ENCODE measurements around the gene ZRSR2. TPM values are rescaled to one million over a fixed set of nuclear protein-coding genes. Genes with fewer than 3 reads are reported as not detected.
"Not testable (repeated sequence)": the region's sequence is repeated elsewhere in the genome, so short reads cannot be mapped to it uniquely, and the experiment has no call there.

The ZRSR2 gene
- total RNA-seq, 1 experiment from 2014 or later: 3.0 TPM

DNA sequence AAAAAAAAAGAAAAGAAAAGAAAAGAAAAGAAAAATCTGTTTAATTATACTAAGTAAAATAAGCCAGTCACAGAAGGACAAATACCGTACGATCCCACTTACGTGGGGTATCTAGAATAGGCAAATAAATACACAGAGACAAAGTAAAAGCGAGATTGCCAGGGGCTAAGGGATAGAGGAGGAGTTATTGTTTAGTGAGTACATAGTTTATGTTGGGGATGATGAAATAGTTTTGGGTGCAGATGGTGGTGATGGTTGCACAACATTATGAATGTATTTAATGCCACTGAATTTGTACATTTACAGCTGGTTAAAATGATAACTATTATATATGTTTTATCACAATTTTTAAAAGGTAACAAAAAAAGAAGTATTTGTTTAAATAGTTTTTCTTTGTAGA is 45.1 kb upstream of the ZRSR2 start:
- POLR2A ChIA-PET: no interaction called here
- DNase-seq (ENCODE audit: low read depth, low spot score) (no peak), ATAC-seq (no peak)
- in situ Hi-C loops (cut with HindIII; ENCODE audit: low pct_unique_long_range_greater_than_20kb, low sequenced_read_pairs): no loop called here
- Histone ChIP-seq H3K9me3 (ENCODE audit: control insufficient read depth, insufficient read depth, low read depth, low read length) (no peaks in the 10 kb centered on the region), H3K4me1 (ENCODE audit: control insufficient read depth, insufficient read depth, low read length) (no peaks in the 10 kb centered on the region), H3K36me3 (ENCODE audit: control insufficient read depth, insufficient read depth, low read length) (no peaks in the 10 kb centered on the region), H3K4me3 (ENCODE audit: low read depth in 2 of 2, low read length in 2 of 2) (no peak overlapping the region), H3K27ac (ENCODE audit: low read length) (no peak overlapping the region), H3K27me3 (ENCODE audit: control insufficient read depth, insufficient read depth, low read length) (no peaks in the 10 kb centered on the region)
- BruUV-seq (replicated peaks): no TSS peak
- intact Hi-C loops (cut with micrococcal nuclease; ENCODE audit: unreplicated experiment): no loop called here
- TF ChIP-seq TCF7L2 (IDR thresholded peaks at IDR 0.05; ENCODE audit: low read depth, low read length) (no peak), SIN3A (IDR thresholded peaks at IDR 0.05; ENCODE audit: borderline replicate concordance, insufficient read depth, low read depth, low read length) (no peak), POLR2AphosphoS5 (IDR thresholded peaks at IDR 0.05; ENCODE audit: low read depth, low read length) (no peak)
- TF ChIP-seq, protein P1, sequence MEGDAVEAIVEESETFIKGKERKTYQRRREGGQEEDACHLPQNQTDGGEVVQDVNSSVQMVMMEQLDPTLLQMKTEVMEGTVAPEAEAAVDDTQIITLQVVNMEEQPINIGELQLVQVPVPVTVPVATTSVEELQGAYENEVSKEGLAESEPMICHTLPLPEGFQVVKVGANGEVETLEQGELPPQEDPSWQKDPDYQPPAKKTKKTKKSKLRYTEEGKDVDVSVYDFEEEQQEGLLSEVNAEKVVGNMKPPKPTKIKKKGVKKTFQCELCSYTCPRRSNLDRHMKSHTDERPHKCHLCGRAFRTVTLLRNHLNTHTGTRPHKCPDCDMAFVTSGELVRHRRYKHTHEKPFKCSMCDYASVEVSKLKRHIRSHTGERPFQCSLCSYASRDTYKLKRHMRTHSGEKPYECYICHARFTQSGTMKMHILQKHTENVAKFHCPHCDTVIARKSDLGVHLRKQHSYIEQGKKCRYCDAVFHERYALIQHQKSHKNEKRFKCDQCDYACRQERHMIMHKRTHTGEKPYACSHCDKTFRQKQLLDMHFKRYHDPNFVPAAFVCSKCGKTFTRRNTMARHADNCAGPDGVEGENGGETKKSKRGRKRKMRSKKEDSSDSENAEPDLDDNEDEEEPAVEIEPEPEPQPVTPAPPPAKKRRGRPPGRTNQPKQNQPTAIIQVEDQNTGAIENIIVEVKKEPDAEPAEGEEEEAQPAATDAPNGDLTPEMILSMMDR (IDR thresholded peaks at IDR 0.05): no peak
- TF ChIP-seq, protein P2, sequence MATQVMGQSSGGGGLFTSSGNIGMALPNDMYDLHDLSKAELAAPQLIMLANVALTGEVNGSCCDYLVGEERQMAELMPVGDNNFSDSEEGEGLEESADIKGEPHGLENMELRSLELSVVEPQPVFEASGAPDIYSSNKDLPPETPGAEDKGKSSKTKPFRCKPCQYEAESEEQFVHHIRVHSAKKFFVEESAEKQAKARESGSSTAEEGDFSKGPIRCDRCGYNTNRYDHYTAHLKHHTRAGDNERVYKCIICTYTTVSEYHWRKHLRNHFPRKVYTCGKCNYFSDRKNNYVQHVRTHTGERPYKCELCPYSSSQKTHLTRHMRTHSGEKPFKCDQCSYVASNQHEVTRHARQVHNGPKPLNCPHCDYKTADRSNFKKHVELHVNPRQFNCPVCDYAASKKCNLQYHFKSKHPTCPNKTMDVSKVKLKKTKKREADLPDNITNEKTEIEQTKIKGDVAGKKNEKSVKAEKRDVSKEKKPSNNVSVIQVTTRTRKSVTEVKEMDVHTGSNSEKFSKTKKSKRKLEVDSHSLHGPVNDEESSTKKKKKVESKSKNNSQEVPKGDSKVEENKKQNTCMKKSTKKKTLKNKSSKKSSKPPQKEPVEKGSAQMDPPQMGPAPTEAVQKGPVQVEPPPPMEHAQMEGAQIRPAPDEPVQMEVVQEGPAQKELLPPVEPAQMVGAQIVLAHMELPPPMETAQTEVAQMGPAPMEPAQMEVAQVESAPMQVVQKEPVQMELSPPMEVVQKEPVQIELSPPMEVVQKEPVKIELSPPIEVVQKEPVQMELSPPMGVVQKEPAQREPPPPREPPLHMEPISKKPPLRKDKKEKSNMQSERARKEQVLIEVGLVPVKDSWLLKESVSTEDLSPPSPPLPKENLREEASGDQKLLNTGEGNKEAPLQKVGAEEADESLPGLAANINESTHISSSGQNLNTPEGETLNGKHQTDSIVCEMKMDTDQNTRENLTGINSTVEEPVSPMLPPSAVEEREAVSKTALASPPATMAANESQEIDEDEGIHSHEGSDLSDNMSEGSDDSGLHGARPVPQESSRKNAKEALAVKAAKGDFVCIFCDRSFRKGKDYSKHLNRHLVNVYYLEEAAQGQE (IDR thresholded peaks at IDR 0.05; ENCODE audit: insufficient read depth in 1 of 2, low read depth in 2 of 2, low read length in 1 of 2): no peak
- CTCF ChIA-PET: no interaction called here

DNA sequence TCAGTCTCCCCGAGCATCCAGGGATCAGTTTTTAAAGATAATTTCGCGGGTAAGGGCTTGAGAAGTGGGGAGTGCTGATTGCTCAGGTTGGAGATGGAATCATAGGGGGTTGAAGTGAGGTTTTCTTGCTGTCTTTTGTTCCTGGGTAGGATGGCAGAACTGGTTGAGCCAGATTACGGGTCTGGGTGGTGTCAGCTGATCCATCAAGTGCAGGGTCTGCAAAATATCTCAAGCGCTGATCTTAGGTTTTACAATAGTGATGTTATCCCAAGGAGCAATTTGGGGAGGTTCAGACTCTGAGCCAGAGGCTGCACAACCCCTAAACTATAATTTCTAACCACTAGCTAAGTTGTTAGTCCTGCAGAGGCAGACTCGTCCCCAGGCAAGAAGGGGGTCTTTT is 43.6 kb upstream of the ZRSR2 start:
- H3K27me3 ChIP-seq (ENCODE audit: control insufficient read depth, insufficient read depth, low read length); BruUV-seq (replicated peaks); ATAC-seq; in situ Hi-C loops (cut with HindIII; ENCODE audit: low pct_unique_long_range_greater_than_20kb, low sequenced_read_pairs); DNase-seq (ENCODE audit: low read depth, low spot score); H3K4me3 ChIP-seq (ENCODE audit: low read depth in 2 of 2, low read length in 2 of 2); H3K9me3 ChIP-seq (ENCODE audit: control insufficient read depth, insufficient read depth, low read depth, low read length); intact Hi-C loops (cut with micrococcal nuclease; ENCODE audit: unreplicated experiment); H3K4me1 ChIP-seq (ENCODE audit: control insufficient read depth, insufficient read depth, low read length); CTCF ChIA-PET; H3K36me3 ChIP-seq (ENCODE audit: control insufficient read depth, insufficient read depth, low read length); POLR2A ChIA-PET; H3K27ac ChIP-seq (ENCODE audit: low read length): not testable (repeated sequence)

DNA sequence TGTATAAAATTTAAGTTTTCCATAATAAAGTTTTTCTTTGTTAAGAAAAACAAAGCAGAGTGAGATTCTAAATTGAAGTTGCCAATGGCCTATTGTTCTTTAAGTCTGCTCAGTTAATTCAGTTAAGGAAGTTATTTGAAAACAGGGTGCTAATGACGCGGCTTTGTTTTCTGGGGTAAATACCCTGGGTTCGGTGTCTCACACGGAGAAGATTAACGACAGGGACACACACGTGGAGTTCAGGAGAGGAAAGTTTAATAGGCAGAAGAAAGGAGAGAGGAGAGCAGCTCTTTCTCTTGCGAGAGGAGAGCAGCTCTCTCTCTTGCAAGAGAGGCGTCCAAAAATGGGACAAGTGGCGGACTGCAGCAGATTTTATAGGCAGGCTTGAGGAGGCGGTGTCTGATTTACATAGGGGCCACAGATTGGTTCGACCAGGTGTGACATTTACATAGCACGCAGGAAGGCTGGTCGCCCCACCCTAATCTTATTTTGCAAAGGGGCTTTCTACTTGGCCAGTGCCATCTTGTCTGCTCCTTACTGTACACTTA is 42.6 kb upstream of the ZRSR2 start:
- no peaks in the 10 kb centered on the region for H3K4me1 ChIP-seq (ENCODE audit: control insufficient read depth, insufficient read depth, low read length)
- no peaks in the 10 kb centered on the region for H3K9me3 ChIP-seq (ENCODE audit: control insufficient read depth, insufficient read depth, low read depth, low read length)
- no peak overlapping the region for H3K4me3 ChIP-seq (ENCODE audit: low read depth in 2 of 2, low read length in 2 of 2)
- no peak overlapping the region for H3K27ac ChIP-seq (ENCODE audit: low read length)
- ATAC-seq (no peak), DNase-seq (ENCODE audit: low read depth, low spot score) (no peak)
- TF ChIP-seq POLR2AphosphoS5 (IDR thresholded peaks at IDR 0.05; ENCODE audit: low read depth, low read length) (no peak), TCF7L2 (IDR thresholded peaks at IDR 0.05; ENCODE audit: low read depth, low read length) (no peak), SIN3A (IDR thresholded peaks at IDR 0.05; ENCODE audit: borderline replicate concordance, insufficient read depth, low read depth, low read length) (no peak)
- TF ChIP-seq, protein P1 (IDR thresholded peaks at IDR 0.05): no peak
- TF ChIP-seq, protein P2 (IDR thresholded peaks at IDR 0.05; ENCODE audit: insufficient read depth in 1 of 2, low read depth in 2 of 2, low read length in 1 of 2): no peak
- no TSS peak for BruUV-seq (replicated peaks)
- POLR2A ChIA-PET: no interaction called here
- in situ Hi-C loops (cut with HindIII; ENCODE audit: low pct_unique_long_range_greater_than_20kb, low sequenced_read_pairs) (no loop called here), intact Hi-C loops (cut with micrococcal nuclease; ENCODE audit: unreplicated experiment) (no loop called here)
- H3K27me3 ChIP-seq (ENCODE audit: control insufficient read depth, insufficient read depth, low read length): no peaks in the 10 kb centered on the region
- no peaks in the 10 kb centered on the region for H3K36me3 ChIP-seq (ENCODE audit: control insufficient read depth, insufficient read depth, low read length)
- CTCF ChIA-PET: no interaction called here
